ENCODE data around the gene SENP3. TPM values are rescaled to one million over a fixed set of nuclear protein-coding genes. Genes with fewer than 3 reads are reported as not detected.

Gene SENP3
- total RNA-seq (2012; rRNA removed), result 72.8 and 120 TPM in 2 replicates
- 74.7 and 82.4 TPM in 2 replicates for polyA plus RNA-seq (2012; rRNA removed)
- polyA plus RNA-seq (2012; cell fraction: cytosol; rRNA removed), result 37.8 and 97.7 TPM in 2 replicates
- 35.2 and 52.7 TPM in 2 replicates for polyA plus RNA-seq (2012; cell fraction: nucleus; rRNA removed; ENCODE audit: low replicate concordance)
- percentile 58 among the genes with signal in this experiment for Bru-seq, nascent RNA
- percentile 74 among the genes with signal in this experiment for BruChase-seq, experiment 1, labeled RNA remaining after a 6-hour chase
- BruChase-seq, experiment 2, labeled RNA remaining after a 2-hour chase, result percentile 75 among the genes with signal in this experiment
- long read RNA-seq, transcript SENP3-201 (11 exons, 2,611 nt), result major isoform, 25 of 72 reads
- long read RNA-seq, transcript SENP3-205 (1 exons, 527 nt), result minor isoform, 15 of 72 reads
- long read RNA-seq, partial matches to known transcripts, result 28 of 72 reads
- long read RNA-seq, other reads (novel, unspliced or antisense), result 4 of 72 reads

DNA sequence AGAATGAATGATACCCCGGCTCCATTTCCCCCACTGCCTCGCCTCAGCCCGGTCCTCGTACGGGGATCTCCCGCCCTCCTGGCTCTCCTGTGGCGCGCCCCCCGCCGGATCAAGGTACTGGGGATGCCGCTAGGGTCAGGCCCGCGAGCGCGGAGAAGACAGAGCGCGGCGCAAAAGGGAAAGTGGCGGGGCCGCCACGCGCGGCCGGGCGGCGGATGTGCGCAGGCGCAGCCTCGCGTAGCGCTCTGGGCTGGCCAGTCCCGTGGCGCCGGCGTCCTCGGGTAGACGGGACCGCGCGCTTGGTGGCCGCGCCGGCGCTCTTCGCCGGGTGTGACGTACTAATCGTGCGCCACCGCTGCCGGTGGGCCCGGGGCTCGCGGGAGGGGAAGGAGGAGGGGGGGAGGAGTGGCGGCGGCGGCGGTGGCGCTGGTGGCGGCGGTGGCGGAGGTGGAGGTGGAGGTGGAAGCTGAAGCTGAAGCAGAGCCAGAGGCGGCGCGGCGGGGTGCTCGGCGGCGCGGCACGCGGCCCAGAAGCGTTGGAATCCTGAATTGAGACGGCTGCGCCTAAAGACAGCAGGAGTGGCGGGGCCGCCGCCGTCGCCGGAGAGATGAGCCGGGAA lies at the start of gene SENP3:
TSS of gene SENP3 (plus strand) at position 331 of the 619 bp plus-strand sequence. CDS start 1,158 bp downstream, outside the sequence.
- CTCF ChIA-PET, result interaction anchor here (1.1 to 2.8 kb wide), 6 partner anchors 10 to 206 kb away, joined by 3 to 24 read pairs (median 10); partner anchors contain the start of gene TMEM95
- Histone ChIP-seq H3K79me1 (ENCODE audit: low read depth in 1 of 2, low read length in 2 of 2) (peaks cover 25 to 30% of the 10 kb centered on the region in 2 experiments), H4K91ac (ENCODE audit: insufficient read depth, low read depth, low read length) (peak within 1 kb of the TSS; percentile 54), H2AK9ac (replicated peaks; ENCODE audit: low read depth, low read length, poor library complexity) (peak within 1 kb of the TSS; percentile 100), H2AFZ (replicated peaks; ENCODE audit: low read length, poor library complexity) (peak within 1 kb of the TSS; percentile 99), H3K9me1 (ENCODE audit: insufficient read depth, low read length) (no peaks in the 10 kb centered on the region), H2AK5ac (ENCODE audit: low read depth, low read length) (peak within 1 kb of the TSS; percentile 98), H3K9me3 (ENCODE audit: control insufficient read depth, insufficient read depth, low read length) (no peaks in the 10 kb centered on the region), H3K4me1 (ENCODE audit: control insufficient read depth, insufficient read depth, low read length) (peaks cover 9% of the 10 kb centered on the region), H3K27me3 (ENCODE audit: control insufficient read depth, insufficient read depth, low read length) (no peaks in the 10 kb centered on the region), H4K5ac (ENCODE audit: low read depth, low read length) (peak within 1 kb of the TSS; percentile 19), H3K56ac (ENCODE audit: extremely low read depth, insufficient read depth, low read length) (peak within 1 kb of the TSS; percentile 68; the same call in 1 of the 2 replicates), H3K4ac (ENCODE audit: low read depth, low read length) (peak within 1 kb of the TSS; percentile 79), H4K8ac (ENCODE audit: low read depth in 2 of 2, low read length in 2 of 2) (peak within 1 kb of the TSS; percentile 73 to 91), H3K14ac (replicated peaks; ENCODE audit: low read depth, low read length) (peak within 1 kb of the TSS; percentile 70; the same call in 1 of the 2 replicates), H2BK120ac (ENCODE audit: low read depth, low read length) (no peak within 1 kb of the TSS), H4K20me1 (ENCODE audit: insufficient read depth, low read length) (no peaks in the 10 kb centered on the region), H3K36me3 (ENCODE audit: control insufficient read depth, insufficient read depth, low read length) (peaks cover 20% of the 10 kb centered on the region), H3K23ac (ENCODE audit: low read depth, low read length) (peak within 1 kb of the TSS; percentile 39; the same call in 1 of the 2 replicates), H3K9ac (ENCODE audit: low read depth, low read length) (peak within 1 kb of the TSS; percentile 75), H3K18ac (ENCODE audit: low read depth, low read length) (no peak within 1 kb of the TSS), H3K27ac (ENCODE audit: insufficient read depth, low read length) (peak within 1 kb of the TSS; percentile 84), H2BK20ac (ENCODE audit: low read depth, low read length) (no peak within 1 kb of the TSS), H2BK15ac (ENCODE audit: low read depth, low read length) (peak within 1 kb of the TSS; percentile 51; the same call in 1 of the 3 replicates), H3K4me3 (ENCODE audit: insufficient read depth, low read depth, low read length) (peak within 1 kb of the TSS; percentile 79), H3K4me2 (ENCODE audit: low read depth, low read length) (peak within 1 kb of the TSS; percentile 98), H2BK5ac (ENCODE audit: low read depth, low read length, poor library complexity, severe bottlenecking) (peak within 1 kb of the TSS; percentile 61)
- TF ChIP-seq, protein P1, sequence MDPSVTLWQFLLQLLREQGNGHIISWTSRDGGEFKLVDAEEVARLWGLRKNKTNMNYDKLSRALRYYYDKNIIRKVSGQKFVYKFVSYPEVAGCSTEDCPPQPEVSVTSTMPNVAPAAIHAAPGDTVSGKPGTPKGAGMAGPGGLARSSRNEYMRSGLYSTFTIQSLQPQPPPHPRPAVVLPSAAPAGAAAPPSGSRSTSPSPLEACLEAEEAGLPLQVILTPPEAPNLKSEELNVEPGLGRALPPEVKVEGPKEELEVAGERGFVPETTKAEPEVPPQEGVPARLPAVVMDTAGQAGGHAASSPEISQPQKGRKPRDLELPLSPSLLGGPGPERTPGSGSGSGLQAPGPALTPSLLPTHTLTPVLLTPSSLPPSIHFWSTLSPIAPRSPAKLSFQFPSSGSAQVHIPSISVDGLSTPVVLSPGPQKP (IDR thresholded peaks at IDR 0.05; ENCODE audit: borderline replicate concordance, low read depth, low read length), result no peak
- TF ChIP-seq BHLHE40 (IDR thresholded peaks at IDR 0.05; ENCODE audit: low read depth, low read length) (0 out of 2 replicates have a peak, but pooled peaks have one; percentile 15), MXI1 (IDR thresholded peaks at IDR 0.05; ENCODE audit: borderline replicate concordance, low read depth, low read length) (peak; percentile 82; the same call in 1 of the 2 replicates), MAZ (IDR thresholded peaks at IDR 0.05; ENCODE audit: borderline replicate concordance, low read depth, low read length) (peak; percentile 82; the same call in 1 of the 2 replicates), NFE2L2 (IDR thresholded peaks at IDR 0.05; ENCODE audit: low read depth, low read length) (no peak), FOS (IDR thresholded peaks at IDR 0.05; ENCODE audit: low read depth, low read length) (no peak), POLR2A (IDR thresholded peaks at IDR 0.05; ENCODE audit: low read depth, low read length) (no peak)
- TF ChIP-seq, protein P2, sequence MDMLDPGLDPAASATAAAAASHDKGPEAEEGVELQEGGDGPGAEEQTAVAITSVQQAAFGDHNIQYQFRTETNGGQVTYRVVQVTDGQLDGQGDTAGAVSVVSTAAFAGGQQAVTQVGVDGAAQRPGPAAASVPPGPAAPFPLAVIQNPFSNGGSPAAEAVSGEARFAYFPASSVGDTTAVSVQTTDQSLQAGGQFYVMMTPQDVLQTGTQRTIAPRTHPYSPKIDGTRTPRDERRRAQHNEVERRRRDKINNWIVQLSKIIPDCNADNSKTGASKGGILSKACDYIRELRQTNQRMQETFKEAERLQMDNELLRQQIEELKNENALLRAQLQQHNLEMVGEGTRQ (IDR thresholded peaks at IDR 0.05; ENCODE audit: low read depth, low read length), result peak; percentile 47; the same call in 1 of the 2 replicates
- dilution Hi-C loops (cut with HindIII; ENCODE audit: low sequenced_read_pairs, unreplicated experiment), result no loop called here
- BruUV-seq (replicated peaks), result no TSS peak
- 0% methylated on average over 45 of the region's 82 CpGs; no CpG with 5 or more reads in 1 of the 2 experiments for WGBS, 2 experiments (ENCODE audit: extremely low coverage in 2 of 2, insufficient read length in 1 of 2)
- ATAC-seq (ENCODE audit: low read depth) (peak; percentile 90), DNase-seq (peak; percentile 88)
- in situ Hi-C loops (cut with MboI; ENCODE audit: low sequenced_read_pairs), result no loop called here
- intact Hi-C loops (cut with micrococcal nuclease), result loop anchor here (1.0 to 10.0 kb wide), 8 partner anchors 47 to 517 kb away; partner anchors contain the start of genes KCTD11, NEURL4, POLR2A and SLC16A11
- POLR2A ChIA-PET (ENCODE audit: unreplicated experiment), result interaction anchor here (1.1 kb wide), 1 partner anchor 22 kb away, joined by 3 read pairs; no protein-coding TSS in a partner anchor

All from IMR-90 (cell line).